WTC11 (cell line): ENCODE results near the gene CISD3. TPM values are rescaled to one million over a fixed set of nuclear protein-coding genes. Genes with fewer than 3 reads are reported as not detected.

Experiments used
- ATAC-seq: fragments of 200-7000 bp; cut with Tn5 transposase; 2 replicates; pipeline ENCODE4 v1.10.0; 2021; ENCODE audit warnings: mild to moderate bottlenecking, moderate library complexity
- Bru-seq: library from RNA; stranded (reverse); fragments of 400-500 nt; gene quantifications from one replicate; lab custom pipeline; 2021; lab: Mats Ljungman, UMichigan
- CTCF ChIA-PET: fragments of 300-600 bp; sonication (Branson Sonifier 250); formaldehyde crosslinking; loops from one replicate; lab custom pipeline; 2021; ENCODE audit warnings: antibody characterized with exemption; lab: Charles Lee
- POLR2A ChIA-PET: fragments of 350-600 bp; sonication (Branson Sonifier 250); formaldehyde crosslinking; loops from one replicate; lab custom pipeline; 2021; ENCODE audit warnings: antibody characterized with exemption; lab: Charles Lee
- DNase-seq: peaks from one replicate; pipeline ENCODE4 v3.0.0; 2021; ENCODE audit warnings: low spot score
- H3K27ac Mint-ChIP-seq: 2 replicates; pipeline ENCODE4 v1.8.0; 2021; ENCODE audit warnings: mixed read lengths
- H3K27me3 Mint-ChIP-seq: 2 replicates; pipeline ENCODE4 v1.8.0; 2021; ENCODE audit warnings: low read depth, mild to moderate bottlenecking, moderate library complexity, mixed read lengths
- H3K36me3 Mint-ChIP-seq: 2 replicates; pipeline ENCODE4 v1.8.0; 2021; ENCODE audit warnings: mixed read lengths
- H3K4me1 Mint-ChIP-seq: 2 replicates; pipeline ENCODE4 v1.8.0; 2022; ENCODE audit warnings: mixed read lengths
- H3K4me3 Mint-ChIP-seq: 2 replicates; pipeline ENCODE4 v1.8.0; 2021; ENCODE audit warnings: mild to moderate bottlenecking, moderate library complexity, mixed read lengths
- H3K9me3 Mint-ChIP-seq: 2 replicates; pipeline ENCODE4 v1.8.0; 2021; ENCODE audit warnings: mixed read lengths
- CREM ChIP-seq: sonication (generic); formaldehyde crosslinking; IDR thresholded peaks from 2 replicates; pipeline ENCODE4 v1.8.1; 2022; ENCODE audit warnings: mild to moderate bottlenecking, missing genetic modification reagents, moderate library complexity
- CTCF ChIP-seq: fragments of 200-600 bp; IDR thresholded peaks from 2 replicates; pipeline ENCODE4 v1.8.0; 2022; ENCODE audit warnings: antibody characterized with exemption
- GTF2I ChIP-seq: fragments of 250-450 bp; sonication (Bioruptor Pico); conservative IDR thresholded peaks from 2 replicates; pipeline ENCODE4 v1.4.0; 2021; ENCODE audit warnings: mild to moderate bottlenecking
- KAT7 ChIP-seq: sonication (generic); formaldehyde crosslinking; IDR thresholded peaks from 2 replicates; pipeline ENCODE4 v1.8.1; 2023; ENCODE audit warnings: missing genetic modification reagents, mild to moderate bottlenecking, borderline replicate concordance
- MAX ChIP-seq: sonication (generic); formaldehyde crosslinking; IDR thresholded peaks from 2 replicates; pipeline ENCODE4 v1.8.0; 2022; ENCODE audit warnings: mild to moderate bottlenecking, missing genetic modification reagents
- PRRX2 ChIP-seq: fragments of 250-450 bp; sonication (Bioruptor Pico); IDR thresholded peaks from 2 replicates; pipeline ENCODE4 v1.8.0; 2021; ENCODE audit warnings: mild to moderate bottlenecking
- RELA ChIP-seq: sonication (generic); formaldehyde crosslinking; IDR thresholded peaks from 2 replicates; pipeline ENCODE4 v1.8.1; 2022; ENCODE audit warnings: missing genetic modification reagents, mild to moderate bottlenecking, borderline replicate concordance
- SP1 ChIP-seq: sonication (generic); formaldehyde crosslinking; conservative IDR thresholded peaks from 2 replicates; pipeline ENCODE4 v1.8.1; 2022; ENCODE audit warnings: missing genetic modification reagents
- TCF7 ChIP-seq: sonication (generic); formaldehyde crosslinking; IDR thresholded peaks from 2 replicates; pipeline ENCODE4 v1.8.0; 2022; ENCODE audit warnings: mild to moderate bottlenecking, low read depth, missing genetic modification reagents, moderate library complexity
- ZNF281 ChIP-seq: sonication (generic); formaldehyde crosslinking; IDR thresholded peaks from 2 replicates; pipeline ENCODE4 v1.8.0; 2023; ENCODE audit warnings: mild to moderate bottlenecking, missing genetic modification reagents
- ZNF317 ChIP-seq: sonication (generic); formaldehyde crosslinking; IDR thresholded peaks from 2 replicates; pipeline ENCODE4 v1.8.1; 2023; ENCODE audit warnings: low read depth, mild to moderate bottlenecking, moderate library complexity, missing genetic modification reagents, borderline replicate concordance
- long read RNA-seq, 3 experiments: library from RNA in 1 of 3; library from capped mRNA in 1 of 3; library from polyadenylated mRNA in 1 of 3; unstranded in 2 of 3; stranded (forward) in 1 of 3; transcript quantifications; one replicate each; pipeline ENCODE4 v2.0.0, GENCODE V29; 2021
- total RNA-seq: library from RNA; stranded (reverse); gene quantifications from 3 replicates; pipeline ENCODE4 v1.2.3, GENCODE V29; 2021
- TF ChIP-seq, protein P1 (sequence below): sonication (generic); formaldehyde crosslinking; IDR thresholded peaks from 2 replicates; pipeline ENCODE4 v1.8.0; 2022; ENCODE audit warnings: missing genetic modification reagents
- TF ChIP-seq, protein P2 (sequence below): sonication (generic); formaldehyde crosslinking; IDR thresholded peaks from 2 replicates; pipeline ENCODE4 v1.8.0; 2022; ENCODE audit warnings: mild to moderate bottlenecking, missing genetic modification reagents
- TF ChIP-seq, protein P3 (sequence below): sonication (generic); formaldehyde crosslinking; conservative IDR thresholded peaks from 2 replicates; pipeline ENCODE4 v1.8.1; 2023; ENCODE audit warnings: mild to moderate bottlenecking, low read depth, missing genetic modification reagents, moderate library complexity
- TF ChIP-seq, protein P4 (sequence below): sonication (generic); formaldehyde crosslinking; IDR thresholded peaks from 2 replicates; pipeline ENCODE4 v1.8.1; 2023; ENCODE audit warnings: mild to moderate bottlenecking, missing genetic modification reagents
- TF ChIP-seq, protein P5 (sequence below): sonication (generic); formaldehyde crosslinking; IDR thresholded peaks from 2 replicates; pipeline ENCODE4 v1.8.1; 2023; ENCODE audit warnings: mild to moderate bottlenecking, moderate library complexity, missing genetic modification reagents

CISD3 gene
- total RNA-seq = 12.1 to 15.7 TPM (median 15.6 TPM) in 3 replicates
- percentile 57 among the genes with signal in this experiment for Bru-seq, nascent RNA
- long read RNA-seq, experiment 1, transcript CISD3-204 (4 exons, 2,074 nt) = major isoform, 37 of 39 reads
- long read RNA-seq, experiment 1, partial matches to known transcripts = 0 of 39 reads
- long read RNA-seq, experiment 1, other reads (novel, unspliced or antisense) = 0 of 39 reads
- long read RNA-seq, experiment 2, transcript CISD3-204 (4 exons, 2,074 nt) = major isoform, 11 of 20 reads
- long read RNA-seq, experiment 2, partial matches to known transcripts = 1 of 20 reads
- long read RNA-seq, experiment 2, other reads (novel, unspliced or antisense) = 3 of 20 reads
- long read RNA-seq, experiment 3, partial matches to known transcripts = 0 of 6 reads
- long read RNA-seq, experiment 3, other reads (novel, unspliced or antisense) = 1 of 6 reads

- Mint-ChIP-seq H3K27ac (peak within 1 kb of the TSS; percentile 88), H3K9me3 (no peaks in the 10 kb centered on the region), H3K4me3 (peak within 1 kb of the TSS; percentile 94), H3K36me3 (peaks cover 2% of the 10 kb centered on the region; the same call in 1 of the 2 replicates), H3K27me3 (peaks cover 23% of the 10 kb centered on the region), H3K4me1 (peaks cover 37% of the 10 kb centered on the region)
- CTCF ChIA-PET = interaction anchor here (0.6 to 2.6 kb wide), 13 partner anchors 11 to 171 kb away, joined by 3 to 22 read pairs (median 5); no protein-coding TSS in a partner anchor
- peak; percentile 74 for DNase-seq
- POLR2A ChIA-PET = interaction anchor here (1.7 kb wide), 1 partner anchor 14 kb away, joined by 4 read pairs; no protein-coding TSS in a partner anchor
- ATAC-seq = peak; percentile 75
- no peak for TF ChIP-seq MAX (CRISPR knock-in tag)
- TF ChIP-seq KAT7 = 0 out of 2 replicates have a peak, but pooled peaks have one; percentile 81
- TF ChIP-seq GTF2I (CRISPR knock-in tag) = no peak
- TF ChIP-seq, protein P1, sequence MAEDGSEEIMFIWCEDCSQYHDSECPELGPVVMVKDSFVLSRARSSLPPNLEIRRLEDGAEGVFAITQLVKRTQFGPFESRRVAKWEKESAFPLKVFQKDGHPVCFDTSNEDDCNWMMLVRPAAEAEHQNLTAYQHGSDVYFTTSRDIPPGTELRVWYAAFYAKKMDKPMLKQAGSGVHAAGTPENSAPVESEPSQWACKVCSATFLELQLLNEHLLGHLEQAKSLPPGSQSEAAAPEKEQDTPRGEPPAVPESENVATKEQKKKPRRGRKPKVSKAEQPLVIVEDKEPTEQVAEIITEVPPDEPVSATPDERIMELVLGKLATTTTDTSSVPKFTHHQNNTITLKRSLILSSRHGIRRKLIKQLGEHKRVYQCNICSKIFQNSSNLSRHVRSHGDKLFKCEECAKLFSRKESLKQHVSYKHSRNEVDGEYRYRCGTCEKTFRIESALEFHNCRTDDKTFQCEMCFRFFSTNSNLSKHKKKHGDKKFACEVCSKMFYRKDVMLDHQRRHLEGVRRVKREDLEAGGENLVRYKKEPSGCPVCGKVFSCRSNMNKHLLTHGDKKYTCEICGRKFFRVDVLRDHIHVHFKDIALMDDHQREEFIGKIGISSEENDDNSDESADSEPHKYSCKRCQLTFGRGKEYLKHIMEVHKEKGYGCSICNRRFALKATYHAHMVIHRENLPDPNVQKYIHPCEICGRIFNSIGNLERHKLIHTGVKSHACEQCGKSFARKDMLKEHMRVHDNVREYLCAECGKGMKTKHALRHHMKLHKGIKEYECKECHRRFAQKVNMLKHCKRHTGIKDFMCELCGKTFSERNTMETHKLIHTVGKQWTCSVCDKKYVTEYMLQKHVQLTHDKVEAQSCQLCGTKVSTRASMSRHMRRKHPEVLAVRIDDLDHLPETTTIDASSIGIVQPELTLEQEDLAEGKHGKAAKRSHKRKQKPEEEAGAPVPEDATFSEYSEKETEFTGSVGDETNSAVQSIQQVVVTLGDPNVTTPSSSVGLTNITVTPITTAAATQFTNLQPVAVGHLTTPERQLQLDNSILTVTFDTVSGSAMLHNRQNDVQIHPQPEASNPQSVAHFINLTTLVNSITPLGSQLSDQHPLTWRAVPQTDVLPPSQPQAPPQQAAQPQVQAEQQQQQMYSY = no peak
- peak; percentile 55; the same call in 1 of the 2 replicates for TF ChIP-seq CTCF
- TF ChIP-seq, protein P2, sequence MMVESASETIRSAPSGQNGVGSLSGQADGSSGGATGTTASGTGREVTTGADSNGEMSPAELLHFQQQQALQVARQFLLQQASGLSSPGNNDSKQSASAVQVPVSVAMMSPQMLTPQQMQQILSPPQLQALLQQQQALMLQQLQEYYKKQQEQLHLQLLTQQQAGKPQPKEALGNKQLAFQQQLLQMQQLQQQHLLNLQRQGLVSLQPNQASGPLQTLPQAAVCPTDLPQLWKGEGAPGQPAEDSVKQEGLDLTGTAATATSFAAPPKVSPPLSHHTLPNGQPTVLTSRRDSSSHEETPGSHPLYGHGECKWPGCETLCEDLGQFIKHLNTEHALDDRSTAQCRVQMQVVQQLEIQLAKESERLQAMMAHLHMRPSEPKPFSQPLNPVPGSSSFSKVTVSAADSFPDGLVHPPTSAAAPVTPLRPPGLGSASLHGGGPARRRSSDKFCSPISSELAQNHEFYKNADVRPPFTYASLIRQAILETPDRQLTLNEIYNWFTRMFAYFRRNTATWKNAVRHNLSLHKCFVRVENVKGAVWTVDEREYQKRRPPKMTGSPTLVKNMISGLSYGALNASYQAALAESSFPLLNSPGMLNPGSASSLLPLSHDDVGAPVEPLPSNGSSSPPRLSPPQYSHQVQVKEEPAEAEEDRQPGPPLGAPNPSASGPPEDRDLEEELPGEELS (CRISPR knock-in tag) = peak; percentile 54; the same call in 1 of the 2 replicates
- TF ChIP-seq, protein P3, sequence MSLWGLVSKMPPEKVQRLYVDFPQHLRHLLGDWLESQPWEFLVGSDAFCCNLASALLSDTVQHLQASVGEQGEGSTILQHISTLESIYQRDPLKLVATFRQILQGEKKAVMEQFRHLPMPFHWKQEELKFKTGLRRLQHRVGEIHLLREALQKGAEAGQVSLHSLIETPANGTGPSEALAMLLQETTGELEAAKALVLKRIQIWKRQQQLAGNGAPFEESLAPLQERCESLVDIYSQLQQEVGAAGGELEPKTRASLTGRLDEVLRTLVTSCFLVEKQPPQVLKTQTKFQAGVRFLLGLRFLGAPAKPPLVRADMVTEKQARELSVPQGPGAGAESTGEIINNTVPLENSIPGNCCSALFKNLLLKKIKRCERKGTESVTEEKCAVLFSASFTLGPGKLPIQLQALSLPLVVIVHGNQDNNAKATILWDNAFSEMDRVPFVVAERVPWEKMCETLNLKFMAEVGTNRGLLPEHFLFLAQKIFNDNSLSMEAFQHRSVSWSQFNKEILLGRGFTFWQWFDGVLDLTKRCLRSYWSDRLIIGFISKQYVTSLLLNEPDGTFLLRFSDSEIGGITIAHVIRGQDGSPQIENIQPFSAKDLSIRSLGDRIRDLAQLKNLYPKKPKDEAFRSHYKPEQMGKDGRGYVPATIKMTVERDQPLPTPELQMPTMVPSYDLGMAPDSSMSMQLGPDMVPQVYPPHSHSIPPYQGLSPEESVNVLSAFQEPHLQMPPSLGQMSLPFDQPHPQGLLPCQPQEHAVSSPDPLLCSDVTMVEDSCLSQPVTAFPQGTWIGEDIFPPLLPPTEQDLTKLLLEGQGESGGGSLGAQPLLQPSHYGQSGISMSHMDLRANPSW (CRISPR knock-in tag) = 0 out of 2 replicates have a peak, but pooled peaks have one; percentile 17
- no peak for TF ChIP-seq TCF7
- no peak for TF ChIP-seq ZNF317
- TF ChIP-seq, protein P4, sequence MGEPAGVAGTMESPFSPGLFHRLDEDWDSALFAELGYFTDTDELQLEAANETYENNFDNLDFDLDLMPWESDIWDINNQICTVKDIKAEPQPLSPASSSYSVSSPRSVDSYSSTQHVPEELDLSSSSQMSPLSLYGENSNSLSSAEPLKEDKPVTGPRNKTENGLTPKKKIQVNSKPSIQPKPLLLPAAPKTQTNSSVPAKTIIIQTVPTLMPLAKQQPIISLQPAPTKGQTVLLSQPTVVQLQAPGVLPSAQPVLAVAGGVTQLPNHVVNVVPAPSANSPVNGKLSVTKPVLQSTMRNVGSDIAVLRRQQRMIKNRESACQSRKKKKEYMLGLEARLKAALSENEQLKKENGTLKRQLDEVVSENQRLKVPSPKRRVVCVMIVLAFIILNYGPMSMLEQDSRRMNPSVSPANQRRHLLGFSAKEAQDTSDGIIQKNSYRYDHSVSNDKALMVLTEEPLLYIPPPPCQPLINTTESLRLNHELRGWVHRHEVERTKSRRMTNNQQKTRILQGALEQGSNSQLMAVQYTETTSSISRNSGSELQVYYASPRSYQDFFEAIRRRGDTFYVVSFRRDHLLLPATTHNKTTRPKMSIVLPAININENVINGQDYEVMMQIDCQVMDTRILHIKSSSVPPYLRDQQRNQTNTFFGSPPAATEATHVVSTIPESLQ (CRISPR knock-in tag) = no peak
- peak; percentile 46; the same call in 1 of the 2 replicates for TF ChIP-seq CREM
- no peak for TF ChIP-seq RELA
- TF ChIP-seq, protein P5, sequence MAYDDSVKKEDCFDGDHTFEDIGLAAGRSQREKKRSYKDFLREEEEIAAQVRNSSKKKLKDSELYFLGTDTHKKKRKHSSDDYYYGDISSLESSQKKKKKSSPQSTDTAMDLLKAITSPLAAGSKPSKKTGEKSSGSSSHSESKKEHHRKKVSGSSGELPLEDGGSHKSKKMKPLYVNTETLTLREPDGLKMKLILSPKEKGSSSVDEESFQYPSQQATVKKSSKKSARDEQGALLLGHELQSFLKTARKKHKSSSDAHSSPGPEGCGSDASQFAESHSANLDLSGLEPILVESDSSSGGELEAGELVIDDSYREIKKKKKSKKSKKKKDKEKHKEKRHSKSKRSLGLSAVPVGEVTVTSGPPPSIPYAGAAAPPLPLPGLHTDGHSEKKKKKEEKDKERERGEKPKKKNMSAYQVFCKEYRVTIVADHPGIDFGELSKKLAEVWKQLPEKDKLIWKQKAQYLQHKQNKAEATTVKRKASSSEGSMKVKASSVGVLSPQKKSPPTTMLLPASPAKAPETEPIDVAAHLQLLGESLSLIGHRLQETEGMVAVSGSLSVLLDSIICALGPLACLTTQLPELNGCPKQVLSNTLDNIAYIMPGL (CRISPR knock-in tag) = peak; percentile 88; the same call in 1 of the 2 replicates
- TF ChIP-seq ZNF281 = no peak
- TF ChIP-seq SP1 = peak; percentile 83
- TF ChIP-seq PRRX2 (CRISPR knock-in tag) = 0 out of 2 replicates have a peak, but pooled peaks have one; percentile 6
Observed at GRCh38 chr17:38729886-38730525, at the start of gene CISD3. TSS of gene CISD3 (plus strand) at chr17:38730341. CDS start at chr17:38730359, 18 bp downstream.
